Endothelial cell of umbilical vein (primary cell): ENCODE measurements around the gene BTBD18. TPM values are rescaled to one million over a fixed set of nuclear protein-coding genes. Genes with fewer than 3 reads are reported as not detected.

ENCODE experiments used
- BruUV-seq: library from RNA; stranded (reverse); fragments of 400-500 nt; replicated peaks from 2 replicates; lab custom pipeline; 2021; lab: Mats Ljungman, UMichigan
- CTCF ChIA-PET: fragments of 300-600, 350-600 bp; sonication (Branson Sonifier 250); formaldehyde crosslinking; loops from one replicate; lab custom pipeline; 2021; ENCODE audit warnings: antibody characterized with exemption, inconsistent platforms; lab: Charles Lee
- POLR2A ChIA-PET: fragments of 300-600, 350-600 bp; sonication (Branson Sonifier 250); formaldehyde crosslinking; loops from one replicate; lab custom pipeline; 2021; ENCODE audit warnings: antibody characterized with exemption, inconsistent platforms; lab: Charles Lee
- DNase-seq: peaks from one replicate; pipeline ENCODE4 v3.0.0-alpha.2; 2011; ENCODE audit warnings: low read depth, low spot score
- FAIRE-seq: peaks from 2 replicates; lab custom pipeline; 2011; peaks lifted over from hg19 to GRCh38; lab: Jason Lieb, UNC
- H2AFZ ChIP-seq: 2 replicates; pipeline ENCODE4 v1.6.0; 2012; ENCODE audit warnings: low read depth, low read length, control low read depth, inconsistent platforms
- H3K27ac ChIP-seq: 2 replicates; pipeline ENCODE4 v1.5.1; 2011; ENCODE audit warnings: low read depth, mild to moderate bottlenecking, control low read depth, low read length, moderate library complexity; ENCODE audit not compliant: insufficient read depth
- H3K27me3 ChIP-seq, 2 experiments: 2 replicates each; pipeline versions ENCODE4 v1.6.0 to v1.6.1; 2011; ENCODE audit warnings: low read length in 2 of 2, mixed read lengths in 1 of 2; ENCODE audit not compliant: control insufficient read depth in 2 of 2, insufficient read depth in 2 of 2
- H3K36me3 ChIP-seq, 2 experiments: 2 replicates in 1 of 2; 3 replicates in 1 of 2; pipeline ENCODE4 v1.5.1; 2011; ENCODE audit warnings: low read length in 2 of 2, mild to moderate bottlenecking in 1 of 2, moderate library complexity in 1 of 2; ENCODE audit not compliant: control insufficient read depth in 2 of 2, insufficient read depth in 2 of 2; ENCODE audit errors: extremely low read depth in 1 of 2
- H3K4me1 ChIP-seq: 3 replicates; pipeline ENCODE4 v1.5.1; 2011; ENCODE audit warnings: mild to moderate bottlenecking, low read length; ENCODE audit not compliant: control insufficient read depth, insufficient read depth; ENCODE audit errors: extremely low read depth
- H3K4me2 ChIP-seq: 2 replicates; pipeline ENCODE4 v1.6.1; 2011; ENCODE audit warnings: low read length, control low read depth, mixed read lengths; ENCODE audit not compliant: insufficient read depth
- H3K4me3 ChIP-seq, 3 experiments: fragments of 200-600 bp in 1 of 3; sonication (generic), shearing (Covaris generic) in 1 of 3; replicated peaks in 1 of 3; 2 replicates each; pipeline ENCODE4 v1.5.1; 2011 to 2016; ENCODE audit warnings: control low read depth in 3 of 3, low read length in 3 of 3, mild to moderate bottlenecking in 2 of 3, inconsistent platforms in 1 of 3, low read depth in 1 of 3, moderate library complexity in 1 of 3; ENCODE audit not compliant: insufficient read depth in 1 of 3
- H3K79me2 ChIP-seq: 2 replicates; pipeline ENCODE4 v1.6.0; 2012; ENCODE audit warnings: low read length, inconsistent platforms; ENCODE audit not compliant: control insufficient read depth, insufficient read depth
- H3K9ac ChIP-seq: replicated peaks from 2 replicates; pipeline ENCODE3; 2011; ENCODE audit warnings: low read length, control low read depth; ENCODE audit not compliant: insufficient read depth; ENCODE audit errors: extremely low read depth
- H3K9me1 ChIP-seq: replicated peaks from 3 replicates; pipeline ENCODE4 v1.6.0; 2011; ENCODE audit warnings: mild to moderate bottlenecking, low read length; ENCODE audit not compliant: control insufficient read depth, insufficient read depth; ENCODE audit errors: extremely low read depth
- H3K9me3 ChIP-seq: replicated peaks from 2 replicates; pipeline ENCODE4 v1.5.1; 2012; ENCODE audit warnings: low read length, inconsistent platforms; ENCODE audit not compliant: control insufficient read depth, insufficient read depth
- H4K20me1 ChIP-seq: replicated peaks from 2 replicates; pipeline ENCODE3; 2011; ENCODE audit warnings: mild to moderate bottlenecking, low read length; ENCODE audit not compliant: control insufficient read depth, insufficient read depth; ENCODE audit errors: extremely low read depth
- EZH2 ChIP-seq: IDR thresholded peaks from 2 replicates; pipeline ENCODE4 v1.6.1; 2012; ENCODE audit warnings: borderline replicate concordance, low read depth, mild to moderate bottlenecking, moderate library complexity, low read length, inconsistent platforms; ENCODE audit not compliant: severe bottlenecking
- FOS ChIP-seq: IDR thresholded peaks from 2 replicates; pipeline ENCODE4 v1.6.1; 2011; ENCODE audit warnings: mild to moderate bottlenecking, low read length, moderate library complexity, borderline replicate concordance; ENCODE audit not compliant: insufficient read depth
- GATA2 ChIP-seq: IDR thresholded peaks from 2 replicates; pipeline ENCODE4 v1.7.0; 2011; ENCODE audit warnings: low read depth, mild to moderate bottlenecking, moderate library complexity, mixed read lengths, low read length; ENCODE audit not compliant: insufficient read length, insufficient read depth
- JUN ChIP-seq: IDR thresholded peaks from 2 replicates; pipeline ENCODE4 v1.6.1; 2011; ENCODE audit warnings: borderline replicate concordance, low read depth; ENCODE audit not compliant: insufficient read length, insufficient read depth
- MYC ChIP-seq: IDR thresholded peaks from one replicate; pipeline ENCODE4 v1.6.1; 2011; ENCODE audit warnings: mild to moderate bottlenecking, low read depth, low read length
- POLR2A ChIP-seq: IDR thresholded peaks from 2 replicates; pipeline ENCODE4 v1.6.1; 2012; ENCODE audit warnings: low read depth, mild to moderate bottlenecking, control low read depth, low read length
- POLR2AphosphoS5 ChIP-seq: IDR thresholded peaks from 2 replicates; pipeline ENCODE4 v1.6.1; 2012; ENCODE audit warnings: low read depth, mild to moderate bottlenecking, control low read depth, low read length, moderate library complexity; ENCODE audit not compliant: insufficient read depth
- dilution Hi-C: fragments of 300-500 bp; cut with MboI; formaldehyde crosslinking; loops from one replicate; pipeline ENCODE4 v1.15.0; 2019; ENCODE audit warnings: low sequenced_read_pairs; ENCODE audit not compliant: extremely low pct_ligation_motif_present
- intact Hi-C: fragments of 100-400 bp; cut with micrococcal nuclease; formaldehyde crosslinking; loops from one replicate; pipeline ENCODE4 v1.10.0; 2022
- polyA plus RNA-seq, 4 experiments: library from polyadenylated mRNA; depleted of rRNA in 3 of 4; stranded (reverse) in 3 of 4; unstranded in 1 of 4; fragments of >200 nt; gene quantifications; 2 replicates each; pipeline versions ENCODE4 v1.2.1 to v1.2.3, GENCODE V29; 2011 to 2012; ENCODE audit warnings: missing spikeins in 1 of 4
- total RNA-seq: library from RNA; stranded (reverse); gene quantifications from 2 replicates; pipeline ENCODE4 v1.2.3, GENCODE V29; 2021
- TF ChIP-seq, protein P1 (sequence below), 2 donors: IDR thresholded peaks; 1 replicate in 1 of 2; 2 replicates in 1 of 2; pipeline ENCODE4 v1.5.1; 2011; ENCODE audit warnings: low read length in 2 of 2, mild to moderate bottlenecking in 2 of 2, moderate library complexity in 2 of 2, control low read depth in 1 of 2, inconsistent platforms in 1 of 2, low read depth in 1 of 2; ENCODE audit not compliant: insufficient read depth in 1 of 2; ENCODE audit errors: extremely low read depth in 1 of 2
- TF ChIP-seq, protein P2 (sequence below): IDR thresholded peaks from 2 replicates; pipeline ENCODE4 v1.6.1; 2011; ENCODE audit not compliant: insufficient read depth, insufficient read length

The BTBD18 gene
- total and polyA plus RNA-seq, 2 donors (not counting 3 experiments of a cell fraction or from before 2014, with no cell fraction given), result not detected

DNA sequence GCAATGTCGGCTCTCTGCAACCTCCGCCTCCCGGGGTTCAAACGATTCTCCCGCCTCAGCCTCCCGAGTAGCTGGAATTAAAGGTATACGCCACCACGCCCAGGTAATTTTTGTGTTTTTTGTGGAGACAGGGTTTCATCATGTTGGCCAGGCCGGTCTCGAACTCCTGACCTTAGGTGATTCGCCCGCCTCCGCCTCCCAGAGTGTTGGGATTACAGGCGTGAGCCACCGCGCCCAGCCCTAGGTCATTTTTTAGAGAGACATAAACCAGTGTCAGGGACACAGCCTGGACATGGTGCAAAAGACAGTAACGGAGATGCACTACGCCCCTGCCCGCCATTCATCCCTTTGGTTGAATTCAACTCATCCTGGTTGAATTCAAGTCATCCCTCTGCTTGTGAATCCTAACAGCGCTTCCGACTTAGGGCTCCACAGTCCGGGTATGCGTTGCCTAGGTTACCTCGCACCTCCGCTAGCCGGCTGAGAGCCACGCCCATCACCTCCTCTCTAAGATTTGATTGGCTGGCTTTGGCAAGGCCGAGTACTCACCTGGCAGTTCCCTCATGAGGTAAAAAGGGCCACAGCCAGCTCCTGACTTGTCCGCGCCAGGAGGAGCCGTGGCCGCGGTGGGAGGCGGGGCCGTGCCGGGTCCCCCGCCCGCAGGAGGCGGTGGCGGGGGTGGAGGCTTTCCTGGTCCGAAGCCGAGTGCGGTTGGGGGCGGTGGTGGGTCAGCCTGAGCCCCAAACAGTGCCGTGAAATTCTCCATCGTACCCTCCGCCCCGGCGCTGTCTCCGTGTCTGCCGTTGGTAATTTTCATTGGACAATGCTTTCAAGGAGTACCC is 40.0 kb downstream of the BTBD18 start, which contains the start of gene MED19:
MED19 (minus strand) TSS at position 802 of the 842 bp plus-strand sequence; CDS start at position 766, 36 bp downstream.
- peaks cover 44% of the 10 kb centered on the region for H3K79me2 ChIP-seq
- dilution Hi-C loops (no loop called here), intact Hi-C loops (loop anchor here (1.0 to 2.0 kb wide), 7 partner anchors 30 to 867 kb away; partner anchors contain the start of genes CTNND1, SELENOH and ZFP91)
- H3K4me3 ChIP-seq, result peak within 1 kb of the TSS; percentile 64 to 100 (median 78)
- BruUV-seq, result TSS peak; percentile 68
- H3K9me3 ChIP-seq, result no peaks in the 10 kb centered on the region
- H3K4me1 ChIP-seq, result peaks cover 18% of the 10 kb centered on the region
- no peaks in the 10 kb centered on the region for H3K9me1 ChIP-seq
- no peaks in the 10 kb centered on the region for H3K27me3 ChIP-seq
- peak within 1 kb of the TSS; percentile 74 for H3K4me2 ChIP-seq
- no peak for DNase-seq
- ChIA-PET CTCF (interaction anchor here (0.6 to 4.1 kb wide), 4 partner anchors 30 to 90 kb away, joined by 3 to 21 read pairs (median 3); no protein-coding TSS in a partner anchor), POLR2A (interaction anchor here (0.6 to 1.1 kb wide), 6 partner anchors 19 to 97 kb away, joined by 3 to 4 read pairs (median 3); partner anchors contain the start of genes CTNND1 and SELENOH)
- peak within 1 kb of the TSS; percentile 88 for H3K9ac ChIP-seq
- H3K36me3 ChIP-seq, result no peaks in the 10 kb centered on the region
- FAIRE-seq, result no peak
- peak within 1 kb of the TSS; percentile 67 for H3K27ac ChIP-seq
- H4K20me1 ChIP-seq, result no peaks in the 10 kb centered on the region
- peak within 1 kb of the TSS; percentile 71 for H2AFZ ChIP-seq
- TF ChIP-seq POLR2A (peak; percentile 49), MYC (no peak), POLR2AphosphoS5 (peak; percentile 23)

DNA sequence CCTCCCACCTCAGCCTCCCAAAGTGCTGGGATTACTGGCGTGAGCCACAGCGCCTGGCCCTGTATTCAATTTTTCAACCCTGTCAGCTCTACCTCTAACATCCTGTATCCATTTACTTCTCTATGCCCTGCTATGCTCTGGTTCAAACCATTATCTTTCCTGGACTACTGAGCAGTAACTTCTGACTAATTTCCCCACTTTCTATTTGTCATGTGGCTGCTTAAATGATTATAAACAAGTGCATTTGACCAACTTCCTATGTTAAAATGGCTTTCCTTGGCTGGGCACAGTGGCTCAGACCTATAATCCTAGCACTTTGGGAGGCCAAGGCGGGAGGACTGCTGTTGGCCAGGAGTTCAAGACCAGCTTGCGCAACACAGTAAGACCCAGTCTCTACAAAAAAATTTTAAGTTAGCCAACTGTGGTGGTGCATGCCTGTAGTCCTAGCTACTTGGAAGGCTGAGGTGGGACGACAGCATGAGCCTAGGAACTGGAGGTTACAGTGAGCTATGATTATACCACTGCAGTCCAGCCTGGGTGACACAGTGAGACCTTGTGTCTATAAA is 41.7 kb downstream of the BTBD18 start:
- BruUV-seq, result no TSS peak
- Histone ChIP-seq H3K4me1 (peaks cover 18% of the 10 kb centered on the region), H3K4me3 (no peak overlapping the region), H3K9me3 (no peaks in the 10 kb centered on the region), H3K27ac (no peak overlapping the region), H3K36me3 (no peaks in the 10 kb centered on the region), H3K9ac (no peak overlapping the region), H3K79me2 (peaks cover 43% of the 10 kb centered on the region), H3K9me1 (no peaks in the 10 kb centered on the region), H2AFZ (no peak overlapping the region), H3K27me3 (no peaks in the 10 kb centered on the region), H3K4me2 (no peak overlapping the region), H4K20me1 (no peaks in the 10 kb centered on the region)
- dilution Hi-C loops, result no loop called here
- FAIRE-seq, result no peak
- intact Hi-C loops, result no loop called here
- DNase-seq, result no peak
- ChIA-PET CTCF (interaction anchor here (0.5 to 4.1 kb wide), 2 partner anchors 32 to 91 kb away, joined by 3 to 21 read pairs; no protein-coding TSS in a partner anchor), POLR2A (no interaction called here)
- TF ChIP-seq EZH2, result no peak
- TF ChIP-seq POLR2A, result no peak
- TF ChIP-seq MYC, result no peak
- TF ChIP-seq, protein P1, sequence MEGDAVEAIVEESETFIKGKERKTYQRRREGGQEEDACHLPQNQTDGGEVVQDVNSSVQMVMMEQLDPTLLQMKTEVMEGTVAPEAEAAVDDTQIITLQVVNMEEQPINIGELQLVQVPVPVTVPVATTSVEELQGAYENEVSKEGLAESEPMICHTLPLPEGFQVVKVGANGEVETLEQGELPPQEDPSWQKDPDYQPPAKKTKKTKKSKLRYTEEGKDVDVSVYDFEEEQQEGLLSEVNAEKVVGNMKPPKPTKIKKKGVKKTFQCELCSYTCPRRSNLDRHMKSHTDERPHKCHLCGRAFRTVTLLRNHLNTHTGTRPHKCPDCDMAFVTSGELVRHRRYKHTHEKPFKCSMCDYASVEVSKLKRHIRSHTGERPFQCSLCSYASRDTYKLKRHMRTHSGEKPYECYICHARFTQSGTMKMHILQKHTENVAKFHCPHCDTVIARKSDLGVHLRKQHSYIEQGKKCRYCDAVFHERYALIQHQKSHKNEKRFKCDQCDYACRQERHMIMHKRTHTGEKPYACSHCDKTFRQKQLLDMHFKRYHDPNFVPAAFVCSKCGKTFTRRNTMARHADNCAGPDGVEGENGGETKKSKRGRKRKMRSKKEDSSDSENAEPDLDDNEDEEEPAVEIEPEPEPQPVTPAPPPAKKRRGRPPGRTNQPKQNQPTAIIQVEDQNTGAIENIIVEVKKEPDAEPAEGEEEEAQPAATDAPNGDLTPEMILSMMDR (IDR thresholded peaks at IDR 0.05; ENCODE audit: extremely low read depth in 1 of 2, insufficient read depth in 1 of 2, low read depth in 1 of 2, low read length in 2 of 2), result no peak
- no peak for TF ChIP-seq POLR2AphosphoS5
- TF ChIP-seq GATA2, result no peak
- no peak for TF ChIP-seq JUN
- TF ChIP-seq FOS, result no peak
- TF ChIP-seq, protein P2, sequence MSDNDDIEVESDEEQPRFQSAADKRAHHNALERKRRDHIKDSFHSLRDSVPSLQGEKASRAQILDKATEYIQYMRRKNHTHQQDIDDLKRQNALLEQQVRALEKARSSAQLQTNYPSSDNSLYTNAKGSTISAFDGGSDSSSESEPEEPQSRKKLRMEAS, result no peak
